Measurements from ENCODE around the gene FARSA.

Gene FARSA

DNA sequence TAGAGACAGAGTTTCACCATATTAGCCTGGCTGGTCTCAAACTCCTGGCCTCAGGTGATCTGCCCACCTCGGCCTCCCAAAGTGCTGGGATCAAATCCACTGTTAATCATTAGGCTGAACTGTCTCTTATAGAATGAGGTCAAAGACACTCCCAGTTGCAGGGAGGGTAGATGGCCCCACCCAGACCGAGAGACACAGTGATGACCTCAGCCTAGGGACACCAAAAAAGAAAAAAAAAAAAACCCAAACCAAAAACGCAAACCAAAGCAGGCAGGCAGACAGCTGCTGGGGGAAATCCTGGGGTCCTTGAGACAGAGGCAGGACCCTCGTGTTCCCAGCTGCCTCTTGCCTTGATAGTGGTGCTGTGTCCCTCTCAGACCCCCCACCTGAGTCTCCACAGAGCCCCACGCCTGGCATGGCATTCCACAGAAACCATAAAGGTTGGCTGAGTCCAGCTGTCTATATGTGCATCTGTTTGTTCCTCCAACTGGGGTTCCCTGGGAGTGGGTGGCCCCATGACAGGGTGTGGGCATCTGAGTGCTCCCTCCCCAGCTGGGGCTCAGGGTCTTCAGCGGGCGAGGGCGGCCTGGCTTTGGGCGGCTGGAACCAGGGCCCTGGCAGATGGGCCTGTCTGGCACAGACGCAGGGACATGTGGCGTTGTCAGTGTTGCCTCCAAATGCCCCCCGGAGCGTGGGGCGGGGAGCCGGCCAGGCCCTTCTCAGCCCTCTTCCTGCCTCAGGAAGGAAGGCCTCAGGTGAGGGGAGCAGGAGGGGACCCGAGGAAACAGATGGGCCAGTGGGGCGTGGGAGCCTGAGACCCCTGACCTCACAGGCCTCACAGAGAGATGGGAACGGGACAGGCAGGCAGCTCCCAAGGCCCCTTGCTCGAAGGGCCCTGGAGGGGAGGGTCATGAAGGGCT is 41.0 kb upstream of the FARSA start:
- TF ChIP-seq, protein P1, sequence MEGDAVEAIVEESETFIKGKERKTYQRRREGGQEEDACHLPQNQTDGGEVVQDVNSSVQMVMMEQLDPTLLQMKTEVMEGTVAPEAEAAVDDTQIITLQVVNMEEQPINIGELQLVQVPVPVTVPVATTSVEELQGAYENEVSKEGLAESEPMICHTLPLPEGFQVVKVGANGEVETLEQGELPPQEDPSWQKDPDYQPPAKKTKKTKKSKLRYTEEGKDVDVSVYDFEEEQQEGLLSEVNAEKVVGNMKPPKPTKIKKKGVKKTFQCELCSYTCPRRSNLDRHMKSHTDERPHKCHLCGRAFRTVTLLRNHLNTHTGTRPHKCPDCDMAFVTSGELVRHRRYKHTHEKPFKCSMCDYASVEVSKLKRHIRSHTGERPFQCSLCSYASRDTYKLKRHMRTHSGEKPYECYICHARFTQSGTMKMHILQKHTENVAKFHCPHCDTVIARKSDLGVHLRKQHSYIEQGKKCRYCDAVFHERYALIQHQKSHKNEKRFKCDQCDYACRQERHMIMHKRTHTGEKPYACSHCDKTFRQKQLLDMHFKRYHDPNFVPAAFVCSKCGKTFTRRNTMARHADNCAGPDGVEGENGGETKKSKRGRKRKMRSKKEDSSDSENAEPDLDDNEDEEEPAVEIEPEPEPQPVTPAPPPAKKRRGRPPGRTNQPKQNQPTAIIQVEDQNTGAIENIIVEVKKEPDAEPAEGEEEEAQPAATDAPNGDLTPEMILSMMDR (IDR thresholded peaks at IDR 0.05; ENCODE audit: borderline replicate concordance, control extremely low read depth, extremely low read depth, insufficient read depth, missing control alignments), result no peak
- in situ Hi-C loops (cut with MboI; ENCODE audit: low sequenced_read_pairs, unreplicated experiment), result loop anchor here (5.0 kb wide), 1 partner anchor 118 kb away; no protein-coding TSS in a partner anchor
- peak; percentile 73 for DNase-seq (ENCODE audit: low spot score)

DNA sequence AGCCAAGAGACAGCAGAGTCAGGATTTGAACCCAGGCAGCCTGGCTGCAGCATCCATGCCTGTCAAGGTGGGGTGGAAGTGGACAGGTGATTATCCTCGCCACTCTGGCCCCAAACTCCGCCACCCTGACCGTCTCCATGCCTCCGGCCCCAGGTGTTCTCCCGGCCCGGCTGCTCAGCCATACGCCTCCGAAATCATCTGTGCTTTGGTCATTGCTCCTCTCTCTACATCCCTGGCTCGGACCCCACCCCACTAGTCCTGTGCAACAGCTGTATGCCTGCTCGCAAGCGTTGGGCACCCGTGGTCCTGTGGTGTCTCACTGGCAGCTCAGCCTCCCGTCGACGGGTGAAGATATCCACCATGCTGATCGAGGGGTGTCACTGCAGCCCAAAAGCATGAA is 39.7 kb upstream of the FARSA start:
- TF ChIP-seq, protein P1 (IDR thresholded peaks at IDR 0.05; ENCODE audit: borderline replicate concordance, control extremely low read depth, extremely low read depth, insufficient read depth, missing control alignments), result no peak
- DNase-seq (ENCODE audit: low spot score), result no peak
- in situ Hi-C loops (cut with MboI; ENCODE audit: low sequenced_read_pairs, unreplicated experiment), result no loop called here

DNA sequence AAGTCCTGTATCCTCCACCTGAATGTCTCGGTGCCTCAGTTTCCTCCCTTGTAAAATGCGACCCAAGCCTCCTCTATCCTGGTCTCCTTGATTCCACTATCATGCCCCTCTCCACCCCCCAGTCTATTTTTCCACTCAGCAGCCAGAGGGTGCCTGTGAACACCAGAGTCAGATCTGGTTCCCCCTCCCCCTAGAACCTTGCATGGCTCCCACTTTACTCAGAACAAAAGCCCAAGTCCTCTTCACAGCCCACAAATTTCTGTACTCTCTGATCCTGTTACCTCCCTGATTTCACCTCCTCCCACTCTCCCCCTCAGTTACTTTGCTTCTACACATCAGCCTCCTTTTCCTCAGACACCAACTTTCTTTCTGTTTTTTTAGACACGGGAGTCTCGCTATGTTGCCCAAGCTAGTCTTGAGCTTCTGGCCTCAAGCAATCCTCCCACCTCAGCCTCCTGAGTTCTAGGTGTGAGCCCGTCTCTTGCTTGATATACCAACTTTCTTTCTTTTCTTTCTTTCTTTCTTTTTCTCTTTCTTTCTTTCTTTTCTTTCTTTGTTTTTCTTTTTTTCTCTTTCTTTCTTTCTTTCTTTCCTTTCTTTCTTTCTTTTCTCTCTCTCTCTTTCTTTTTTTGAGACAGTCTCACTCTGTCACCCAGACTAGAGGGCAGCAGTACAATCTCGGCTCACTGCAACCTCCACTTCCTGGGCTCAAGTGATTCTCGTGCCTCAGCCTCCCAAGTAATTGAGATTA is 36.7 kb upstream of the FARSA start:
- in situ Hi-C loops (cut with MboI; ENCODE audit: low sequenced_read_pairs, unreplicated experiment), result no loop called here
- no peak for DNase-seq (ENCODE audit: low spot score)
- TF ChIP-seq, protein P1 (IDR thresholded peaks at IDR 0.05; ENCODE audit: borderline replicate concordance, control extremely low read depth, extremely low read depth, insufficient read depth, missing control alignments), result no peak

DNA sequence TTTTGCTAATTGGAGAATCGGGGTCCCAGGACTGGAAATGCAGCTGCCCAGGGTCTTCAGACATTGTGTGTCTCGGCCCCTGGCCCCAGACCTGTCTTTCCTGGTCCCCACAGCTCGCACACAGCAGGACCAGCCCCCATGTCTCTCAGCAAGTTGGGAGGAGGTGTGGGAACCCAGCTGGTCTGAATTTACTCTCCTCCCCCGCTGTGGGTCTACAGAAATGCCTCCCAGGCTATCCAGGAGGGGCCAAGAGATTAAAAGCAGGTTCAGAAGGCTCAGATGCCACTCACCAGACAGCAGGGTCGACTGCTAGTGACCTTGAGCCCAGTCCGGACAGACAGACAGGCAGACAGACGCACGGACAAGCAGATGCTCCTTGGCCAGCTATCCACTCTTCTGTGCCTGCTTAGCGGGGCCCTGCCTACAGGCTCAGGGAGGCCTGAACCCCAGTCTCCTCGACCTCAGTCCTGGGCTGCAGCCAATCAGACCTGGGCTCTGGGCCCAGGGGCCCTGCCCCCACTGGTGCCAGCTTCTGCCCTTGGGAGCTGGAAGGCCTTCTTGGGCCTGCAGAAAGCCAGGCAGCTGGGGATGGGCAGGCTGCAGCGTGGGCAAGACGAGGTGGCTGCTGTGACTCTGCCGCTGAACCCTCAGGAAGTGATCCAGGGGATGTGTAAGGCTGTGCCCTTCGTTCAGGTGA is 35.9 kb upstream of the FARSA start, which contains the start of gene DAND5:
DAND5 (plus strand) TSS at position 285 of the 697 bp plus-strand sequence; CDS start at position 370, 85 bp downstream.
- DNase-seq (ENCODE audit: low spot score), result no peak
- in situ Hi-C loops (cut with MboI; ENCODE audit: low sequenced_read_pairs, unreplicated experiment), result no loop called here
- TF ChIP-seq, protein P1 (IDR thresholded peaks at IDR 0.05; ENCODE audit: borderline replicate concordance, control extremely low read depth, extremely low read depth, insufficient read depth, missing control alignments), result no peak

DNA sequence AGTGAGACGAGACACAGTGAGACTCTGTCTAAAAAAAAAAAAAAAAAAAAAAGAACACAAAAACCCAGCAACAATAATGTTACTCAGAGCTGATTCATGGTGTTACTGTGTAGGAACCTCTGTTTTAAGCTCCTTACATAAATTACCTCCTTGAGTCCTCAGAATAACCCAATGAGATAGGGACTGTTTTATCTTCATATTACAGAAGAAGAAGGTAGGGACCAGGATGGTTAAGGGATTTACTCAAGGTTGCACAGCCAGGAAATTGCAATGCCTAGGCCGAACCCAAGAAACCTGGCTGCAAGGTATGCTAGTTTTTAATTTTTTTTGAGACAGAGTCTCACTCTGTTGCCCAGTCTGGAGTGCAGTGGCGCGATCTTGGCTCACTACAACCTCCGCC is 34.4 kb upstream of the FARSA start:
- in situ Hi-C loops (cut with MboI; ENCODE audit: low sequenced_read_pairs, unreplicated experiment), result no loop called here
- TF ChIP-seq, protein P1 (IDR thresholded peaks at IDR 0.05; ENCODE audit: borderline replicate concordance, control extremely low read depth, extremely low read depth, insufficient read depth, missing control alignments), result no peak
- no peak for DNase-seq (ENCODE audit: low spot score)

DNA sequence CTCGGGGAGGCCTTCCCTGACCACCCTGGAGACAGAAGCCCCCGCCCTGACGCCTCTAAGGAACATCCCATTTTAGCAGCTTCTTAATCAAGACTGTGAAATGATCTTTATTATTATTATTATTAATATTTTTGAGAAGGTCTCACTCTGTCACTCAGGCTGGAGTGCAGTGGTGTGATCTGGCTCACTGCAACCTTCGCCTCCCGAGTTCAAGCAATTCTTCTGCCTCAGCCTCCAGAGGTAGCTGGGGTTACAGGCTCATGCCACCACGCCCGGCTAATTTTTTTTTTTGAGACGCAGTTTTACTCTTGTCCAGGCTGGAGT is 32.3 kb upstream of the FARSA start:
- no peak for DNase-seq (ENCODE audit: low spot score)
- in situ Hi-C loops (cut with MboI; ENCODE audit: low sequenced_read_pairs, unreplicated experiment), result no loop called here
- TF ChIP-seq, protein P1 (IDR thresholded peaks at IDR 0.05; ENCODE audit: borderline replicate concordance, control extremely low read depth, extremely low read depth, insufficient read depth, missing control alignments), result no peak
